Activated CD4-positive, alpha-beta T cell treated with anti-CD3 and anti-CD28 coated beads, Interleukin-2, amount 50 U/mL, for 1 hour (primary cell): ENCODE measurements around the gene WEE2.
"Not testable (repeated sequence)": the region's sequence is repeated elsewhere in the genome, so short reads cannot be mapped to it uniquely, and the experiment has no call there.

ENCODE experiments used
- DNase-seq: peaks from one replicate; pipeline ENCODE4 v3.0.0-alpha.2; 2020

WEE2 gene

DNA sequence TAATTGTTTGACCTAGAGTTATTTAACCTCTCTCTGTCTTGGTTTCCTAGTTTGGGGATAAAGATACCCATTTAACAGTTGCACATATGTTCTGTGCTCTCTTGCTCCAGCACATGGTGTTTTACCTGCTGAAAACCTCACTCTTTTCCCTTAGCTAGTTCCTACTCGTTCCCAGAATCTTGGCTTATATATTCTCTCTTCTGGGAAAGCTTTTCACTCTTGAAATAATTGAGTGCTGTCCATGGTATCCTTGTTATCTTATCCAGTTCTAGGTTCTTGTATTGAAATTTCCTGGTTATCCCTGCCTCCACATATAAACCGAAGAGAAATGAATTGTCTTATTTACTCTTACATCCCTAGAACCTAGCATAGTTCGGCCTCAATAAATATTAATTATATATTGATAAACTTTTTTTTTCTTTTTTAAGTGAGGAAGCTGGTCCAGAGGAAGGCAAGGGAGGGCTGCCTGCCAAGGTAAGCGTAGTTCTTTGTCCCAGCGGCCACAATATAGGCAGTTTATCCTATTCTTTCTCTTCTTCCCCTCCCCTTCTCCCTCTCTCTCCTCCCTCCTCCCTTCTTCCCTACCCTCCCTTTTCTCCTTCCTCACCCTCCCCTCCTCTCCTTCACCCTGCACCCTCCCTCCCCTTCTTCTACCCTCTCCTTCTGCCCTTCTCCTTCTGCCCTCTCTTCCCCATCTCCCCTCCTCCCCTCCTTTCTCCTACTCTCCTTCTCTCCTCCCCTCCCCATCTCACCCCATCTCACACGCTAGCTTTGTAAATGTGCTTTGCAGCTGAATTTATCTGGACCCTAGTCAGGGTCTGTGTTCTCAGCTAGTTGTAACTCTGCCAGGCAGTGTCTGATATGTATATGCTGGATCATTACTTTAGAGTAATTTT, 7.9 kb downstream of the WEE2 start:
- no peak for DNase-seq

DNA sequence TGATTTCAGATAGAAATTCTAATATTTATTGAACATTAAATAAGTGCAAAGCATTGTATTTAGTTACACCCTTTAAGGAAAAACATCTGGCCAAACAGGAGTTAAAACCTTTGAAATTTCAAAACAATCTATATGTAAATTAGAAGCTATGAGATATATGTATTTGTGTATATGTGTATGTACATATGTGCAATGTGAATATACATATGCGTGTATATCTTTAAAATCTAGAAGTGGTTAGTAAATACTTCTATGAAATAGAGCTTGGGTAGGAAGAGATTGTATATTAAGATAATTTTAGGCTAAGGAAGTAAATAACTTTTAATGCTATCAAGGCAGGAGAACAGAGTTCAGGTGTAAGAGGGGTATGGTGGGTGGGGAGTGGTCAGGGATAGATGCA, 9.3 kb downstream of the WEE2 start:
- no peak for DNase-seq

DNA sequence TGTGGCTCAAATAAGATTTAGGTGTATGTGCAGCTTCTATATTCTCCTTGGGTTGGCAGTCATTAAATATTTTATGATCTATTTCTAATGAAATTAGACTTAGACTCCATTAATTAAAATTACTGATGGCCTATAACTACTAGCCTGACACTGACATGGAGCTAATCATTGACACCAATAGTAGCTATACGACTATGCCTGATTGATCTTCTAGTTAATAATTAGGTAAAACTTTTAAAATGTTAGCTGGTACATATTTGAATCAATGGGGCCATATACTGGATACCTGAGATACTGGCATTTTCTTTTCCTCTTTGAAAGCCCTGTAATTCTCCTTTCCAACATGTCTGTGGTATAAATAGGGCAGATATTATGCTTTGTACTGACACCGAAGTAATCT, 14.4 kb downstream of the WEE2 start:
- no peak for DNase-seq

DNA sequence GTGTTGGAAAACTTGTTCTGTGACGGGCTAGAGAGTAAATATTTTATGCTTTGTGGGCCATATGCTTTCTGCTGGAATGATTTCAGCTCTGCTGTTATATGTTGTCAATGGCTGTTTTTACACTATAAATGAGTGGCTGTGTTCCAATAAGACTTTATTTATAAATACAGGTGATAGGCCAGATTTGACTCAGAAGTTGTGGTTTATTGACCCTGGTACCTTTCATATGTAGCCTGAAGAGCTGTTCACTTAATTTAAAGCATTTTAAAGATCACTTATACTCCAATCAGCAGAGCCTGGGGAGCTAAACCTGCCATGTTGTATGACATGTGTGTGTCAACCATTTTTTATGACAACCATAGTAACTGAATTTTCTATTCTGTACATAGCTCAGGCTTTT, 20.9 kb downstream of the WEE2 start:
- DNase-seq, result no peak

DNA sequence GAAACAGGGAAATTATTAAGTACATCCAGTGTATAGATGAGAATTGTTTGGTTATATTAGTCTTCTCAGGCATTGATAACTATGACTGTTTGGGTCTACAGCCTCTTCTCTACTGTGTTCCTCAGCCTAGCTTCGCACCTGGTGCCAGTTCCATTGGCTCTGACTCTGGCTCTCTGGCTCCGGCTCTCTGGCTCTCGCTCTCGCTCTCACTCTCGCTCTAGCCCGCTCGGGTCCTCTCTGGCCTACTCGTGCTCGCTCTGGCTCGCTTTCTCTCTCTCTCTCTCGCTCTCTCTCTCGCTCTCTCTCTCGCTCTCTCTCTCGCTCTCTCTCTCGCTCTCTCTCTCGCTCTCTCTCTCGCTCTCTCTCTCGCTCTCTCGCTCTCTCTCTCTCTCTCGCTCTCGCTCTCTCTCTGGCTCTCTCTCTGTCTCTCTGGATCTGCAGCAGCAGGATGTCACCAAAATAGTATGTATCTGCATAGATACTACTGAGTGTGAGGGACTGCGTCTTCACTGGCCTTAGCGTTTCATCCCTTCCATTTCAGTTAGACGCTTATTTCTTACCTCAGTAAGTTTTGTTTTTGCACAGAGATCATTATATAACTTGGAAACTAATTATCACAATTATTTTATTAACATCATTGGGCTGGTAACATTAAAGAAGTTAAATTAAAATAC, 23.5 kb downstream of the WEE2 start:
- no peak for DNase-seq

DNA sequence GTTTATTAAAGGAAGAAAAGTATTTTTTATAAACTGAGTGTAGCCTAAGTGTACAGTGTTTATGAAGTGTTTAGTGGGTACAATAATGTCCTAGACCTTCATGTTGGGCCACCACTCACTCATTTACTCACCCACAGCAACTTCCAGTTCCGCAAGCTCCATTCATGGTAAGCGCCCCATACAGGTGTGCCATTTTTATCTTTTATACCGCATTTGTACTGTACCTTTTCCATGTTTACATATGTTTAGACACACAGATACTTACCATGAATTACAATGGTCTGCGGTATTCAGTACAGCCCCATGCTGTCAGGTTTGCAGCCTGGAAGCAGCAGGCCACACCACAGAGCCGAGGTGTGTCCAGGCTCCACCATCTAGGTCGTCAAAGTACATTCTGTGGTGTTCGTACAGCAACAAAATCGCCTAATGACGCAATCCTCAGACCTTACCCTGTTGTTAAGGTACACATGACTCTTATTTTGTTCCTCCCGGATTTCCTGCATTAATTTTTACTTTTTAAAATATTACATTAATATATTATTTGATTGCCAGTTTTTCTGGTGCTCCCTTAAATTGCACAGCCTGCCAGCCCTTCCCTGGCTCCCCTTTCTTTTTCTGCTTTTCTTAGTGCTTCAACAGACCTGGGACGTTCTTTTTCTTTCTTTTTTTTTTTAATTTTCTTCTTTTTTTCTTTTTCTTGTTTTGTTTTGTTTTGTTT, 29.1 kb downstream of the WEE2 start:
- no peak for DNase-seq

DNA sequence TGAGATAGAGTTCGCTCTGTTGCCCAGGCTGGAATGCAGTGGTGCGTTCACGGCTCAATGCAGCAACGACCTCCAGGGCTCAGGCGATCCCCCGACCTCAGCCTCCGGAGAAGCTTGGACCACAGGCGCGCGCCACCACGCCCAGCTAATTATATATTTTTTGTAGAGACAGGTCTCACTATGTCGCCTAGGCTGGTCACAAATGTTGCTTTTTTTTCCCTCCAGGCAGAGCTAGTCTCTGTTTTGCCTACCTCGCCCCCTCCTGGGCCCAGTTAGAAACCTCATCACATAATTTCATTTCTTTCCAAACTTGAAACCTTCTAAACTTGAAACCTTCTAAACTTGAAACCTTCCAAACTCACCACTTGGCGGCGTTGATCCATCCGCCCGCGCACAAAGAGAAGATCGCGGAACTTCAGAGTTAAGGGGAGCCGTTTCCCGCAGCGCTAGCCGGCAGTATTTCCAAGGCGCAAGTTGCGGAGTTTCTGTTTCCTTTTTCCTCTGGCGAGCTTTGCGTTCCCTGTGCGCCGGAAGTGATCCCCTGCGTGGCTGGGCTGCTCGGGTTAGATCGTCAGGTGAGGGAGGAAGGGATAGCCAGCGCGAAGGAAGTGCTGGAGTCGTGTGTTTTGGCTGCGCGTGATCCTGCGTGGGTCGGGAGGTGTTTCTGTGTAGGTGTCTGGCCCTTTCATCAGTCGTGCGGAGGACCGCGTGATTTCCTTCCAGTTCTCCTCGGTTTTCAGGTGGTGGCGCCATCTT, 29.9 kb downstream of the WEE2 start, which contains the start of gene SSBP1:
Gene SSBP1, plus strand, starts transcription at position 523 of the 756 bp plus-strand sequence. CDS start 809 bp downstream, outside the sequence.
- peak; percentile 87 for DNase-seq

DNA sequence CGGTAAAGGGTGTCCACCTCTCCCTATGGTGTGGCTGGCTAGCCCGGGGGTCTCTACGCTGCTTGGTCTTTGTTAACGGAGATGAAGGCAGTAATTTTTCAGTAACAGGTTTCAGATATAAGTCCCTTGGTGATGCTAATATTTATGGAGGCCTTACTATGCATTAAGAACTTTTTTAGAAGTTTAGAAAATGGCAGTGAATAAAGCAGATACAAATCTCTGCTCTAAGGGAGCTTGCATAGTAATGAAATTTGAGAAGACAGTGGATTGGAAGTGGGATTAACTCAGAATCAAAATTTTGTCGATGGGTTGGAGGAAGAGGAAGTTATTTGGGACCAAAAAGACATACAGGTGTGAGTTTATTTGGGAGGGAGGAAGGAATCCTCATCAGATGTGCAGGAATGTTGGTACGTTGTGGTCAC, 30.4 kb downstream of the WEE2 start:
- no peak for DNase-seq

DNA sequence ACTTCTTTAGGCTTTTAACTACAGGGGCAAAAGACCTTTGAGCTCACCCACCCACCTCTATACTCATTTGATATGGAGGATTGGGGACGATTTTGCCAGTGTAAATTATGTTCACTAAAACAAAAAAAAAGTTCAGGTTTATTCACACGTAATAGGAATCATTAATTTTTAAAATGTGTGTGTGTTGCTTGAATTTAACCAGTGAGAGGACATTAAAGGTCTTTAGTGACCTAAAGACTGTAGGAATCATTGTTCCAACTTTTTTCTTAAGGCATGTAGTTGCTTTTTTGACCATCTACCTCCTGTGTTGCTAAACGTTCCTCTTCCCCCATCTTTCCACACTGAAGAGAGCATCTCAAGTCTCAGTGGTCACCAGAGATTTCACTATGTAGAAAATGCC, 31.1 kb downstream of the WEE2 start:
- no peak for DNase-seq

DNA sequence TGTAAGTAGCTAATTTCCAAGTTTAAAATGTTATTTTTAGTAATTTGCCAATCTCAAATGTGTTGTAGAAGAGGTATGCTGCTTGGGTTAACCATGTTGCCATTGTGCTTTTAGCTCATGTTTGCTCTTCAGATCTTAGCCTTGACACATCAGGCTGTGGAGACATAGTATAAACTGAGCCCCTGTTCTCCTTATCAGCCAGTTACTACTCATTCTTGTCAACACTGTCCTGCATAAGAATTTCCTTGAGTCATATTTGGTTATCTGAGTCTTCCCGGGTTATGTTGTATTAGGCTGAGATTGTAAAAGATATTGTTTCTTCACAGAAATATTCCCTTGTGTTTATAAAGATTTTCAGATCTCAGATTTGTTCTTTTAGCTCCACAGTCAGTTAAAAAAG, 34.1 kb downstream of the WEE2 start:
- no peak for DNase-seq

DNA sequence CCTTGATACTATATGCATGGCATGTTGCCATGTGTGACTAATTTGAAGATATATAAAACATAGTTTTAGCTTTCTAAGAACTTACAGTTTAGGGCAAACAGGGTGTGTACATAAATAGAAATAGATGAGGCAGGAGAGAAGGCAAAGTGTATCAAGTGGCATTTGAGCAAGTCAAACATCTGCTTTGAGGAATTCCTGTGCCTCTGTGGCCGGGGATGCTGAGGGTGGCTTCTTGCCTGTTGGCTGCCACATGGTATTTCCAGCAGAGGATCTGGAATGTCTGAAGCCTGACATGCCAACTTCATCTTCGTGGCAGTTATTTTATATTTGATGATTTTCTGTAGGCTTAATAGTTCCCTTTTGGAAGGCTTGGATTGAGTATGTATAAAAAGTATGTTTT, 36.0 kb downstream of the WEE2 start:
- no peak for DNase-seq

DNA sequence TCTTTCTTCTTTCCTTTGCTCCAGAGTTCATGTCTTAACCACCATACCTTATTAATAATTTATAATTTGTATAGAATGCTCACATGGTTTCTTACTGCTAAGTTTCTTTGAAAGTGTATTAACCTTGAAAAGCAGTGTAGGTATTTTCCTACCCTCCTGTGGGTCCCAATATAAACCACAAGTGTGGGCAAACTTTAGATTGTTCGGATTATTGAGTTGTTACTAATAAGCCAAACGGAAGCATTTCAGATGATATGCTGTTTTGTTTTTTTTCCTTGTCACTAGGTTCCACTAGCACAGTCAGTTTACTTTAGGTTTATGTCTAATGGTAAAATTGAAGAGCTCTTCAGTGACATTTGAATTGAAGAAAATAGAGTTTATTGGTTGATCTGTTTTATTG, 40.2 kb downstream of the WEE2 start:
- no peak for DNase-seq

DNA sequence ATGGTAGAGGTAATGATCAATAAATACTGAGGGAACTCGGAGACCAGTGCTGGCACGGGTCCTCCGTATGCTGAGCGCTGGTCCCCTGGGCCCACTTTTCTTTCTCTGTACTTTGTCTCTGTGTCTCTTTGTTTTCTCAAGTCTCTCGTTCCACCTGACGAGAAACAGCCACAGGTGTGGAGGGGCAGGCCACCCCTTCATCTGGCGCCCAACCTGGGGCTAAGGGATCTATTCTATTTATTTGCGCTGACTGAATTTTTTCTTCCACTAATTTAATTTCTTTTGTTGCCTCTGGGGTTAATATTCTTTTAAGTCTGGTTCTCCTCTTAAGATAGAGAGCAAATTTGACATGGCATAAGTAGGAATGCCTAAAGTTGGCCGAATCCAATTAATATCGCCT, 43.8 kb downstream of the WEE2 start:
- not testable (repeated sequence) for DNase-seq

DNA sequence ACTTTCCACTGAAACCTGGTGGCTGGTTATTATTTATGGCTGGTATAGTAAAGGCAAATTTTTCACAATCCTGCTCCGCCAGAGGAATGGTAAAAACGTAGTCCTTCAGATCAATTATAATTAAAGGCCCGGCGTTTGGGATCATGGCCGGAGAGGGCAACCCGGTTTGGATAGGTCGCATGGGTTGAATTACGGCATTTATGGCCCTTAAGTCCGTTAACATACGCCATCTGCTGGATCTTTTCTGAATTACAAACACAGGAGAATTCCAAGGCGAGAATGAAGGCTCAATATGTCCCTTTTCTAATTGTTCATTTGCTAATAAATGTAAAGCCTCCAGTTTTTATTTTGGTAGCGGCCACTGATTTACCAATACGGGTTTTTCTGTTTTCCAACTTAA, 44.5 kb downstream of the WEE2 start:
- DNase-seq, result no peak

DNA sequence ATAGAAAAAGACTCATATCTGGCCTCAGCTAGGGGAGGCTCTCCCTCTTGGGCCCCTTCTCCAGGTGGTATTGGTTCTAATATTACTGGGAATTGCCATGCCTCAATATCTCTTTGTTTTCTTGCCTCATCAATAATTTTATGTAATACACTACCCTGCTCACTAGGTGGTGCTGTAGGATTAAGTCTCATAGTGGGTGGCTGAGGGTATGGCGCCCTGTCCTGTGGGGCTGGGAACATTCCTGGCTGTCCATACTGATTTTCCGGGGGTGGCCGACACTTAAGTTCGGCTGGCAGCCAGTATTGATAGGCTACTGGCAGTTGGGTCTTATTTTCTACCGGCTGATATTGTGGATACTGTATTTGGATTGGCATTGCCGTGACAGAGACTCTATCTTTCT, 46.8 kb downstream of the WEE2 start:
- DNase-seq, result no peak

DNA sequence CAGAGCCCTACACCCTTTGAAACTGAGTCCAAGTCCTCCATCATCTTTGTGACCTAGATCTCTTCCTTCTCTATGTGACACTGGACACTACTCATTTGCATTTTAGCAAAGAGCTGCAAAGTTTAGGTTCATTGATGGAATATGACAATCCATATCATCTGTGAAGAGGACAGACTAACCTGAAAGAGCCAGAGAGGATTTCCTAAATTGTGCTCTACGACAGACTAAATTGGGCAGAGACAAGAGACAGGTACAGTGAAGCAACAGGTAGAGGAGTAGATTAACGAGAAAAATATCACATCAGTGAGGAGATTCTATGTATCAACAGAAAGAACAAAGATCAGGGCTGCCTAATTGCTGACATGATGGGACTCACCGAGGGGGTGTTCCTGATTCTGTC, 55.6 kb downstream of the WEE2 start, which contains the start of gene TAS2R3:
Gene TAS2R3, plus strand, starts transcription at position 301 of the 400 bp plus-strand sequence. Its CDS starts 62 bp downstream, at position 363.
- no peak for DNase-seq

DNA sequence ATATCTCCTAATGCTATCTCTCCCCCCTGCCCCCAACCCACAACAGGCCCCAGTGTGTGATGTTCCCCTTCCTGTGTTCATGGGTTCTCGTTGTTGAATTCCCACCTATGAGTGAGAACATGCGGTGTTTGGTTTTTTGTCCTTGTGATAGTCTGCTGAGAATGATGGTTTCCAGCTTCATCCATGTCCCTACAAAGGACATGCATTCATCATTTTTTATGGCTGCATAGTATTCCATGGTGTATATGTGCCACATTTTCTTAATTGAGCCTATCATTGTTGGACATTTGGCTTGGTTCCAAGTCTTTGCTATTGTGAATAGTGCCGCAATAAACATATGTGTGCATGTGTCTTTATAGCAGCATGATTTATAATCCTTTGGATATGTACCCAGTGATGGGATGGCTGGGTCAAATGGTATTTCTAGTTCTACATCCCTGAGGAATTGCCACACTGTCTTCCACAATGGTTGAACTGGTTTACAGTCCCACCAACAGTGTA, 62.0 kb downstream of the WEE2 start:
- DNase-seq, result not testable (repeated sequence)

DNA sequence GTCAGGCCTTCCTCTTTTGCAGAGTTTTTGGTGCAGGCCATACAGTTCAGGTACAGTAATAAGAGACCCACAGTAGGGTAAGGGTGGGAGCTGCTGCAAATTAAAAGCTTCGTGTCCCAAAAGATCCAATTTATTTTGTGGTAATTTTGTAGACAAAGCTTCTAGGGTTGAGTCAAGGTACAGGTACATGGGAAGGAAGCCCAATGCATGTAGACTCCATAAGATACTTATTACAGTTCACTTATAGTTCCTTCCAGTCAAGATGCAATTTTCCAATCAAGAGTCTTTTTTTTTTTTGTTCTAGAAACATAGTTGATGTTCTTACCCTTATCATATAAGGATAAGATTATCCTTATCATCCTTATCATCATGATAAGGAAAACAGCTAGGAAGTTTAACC, 68.2 kb downstream of the WEE2 start, which contains the start of gene TAS2R4:
Gene TAS2R4, plus strand, starts transcription at position 301 of the 400 bp plus-strand sequence. CDS start 1,815 bp downstream, outside the sequence.
- DNase-seq, result no peak
